Neural progenitor cell (in vitro differentiated cells): ENCODE results near the gene FBXL20. TPM values are rescaled to one million over a fixed set of nuclear protein-coding genes. Genes with fewer than 3 reads are reported as not detected.
"Not testable (repeated sequence)": the region's sequence is repeated elsewhere in the genome, so short reads cannot be mapped to it uniquely, and the experiment has no call there.

Experiments
- DNase-seq: peaks from one replicate; pipeline ENCODE4 v3.0.0-alpha.2; 2016; ENCODE audit warnings: low spot score
- H2AFZ ChIP-seq: fragments of 200-600 bp; sonication (generic); replicated peaks from 2 replicates; pipeline ENCODE4 v1.6.1; 2016; ENCODE audit warnings: antibody characterized with exemption
- H3F3A ChIP-seq: fragments of 200-600 bp; sonication (generic); 2 replicates; pipeline ENCODE4 v1.6.1; 2016; ENCODE audit warnings: antibody characterized with exemption, low read depth
- H3K27ac ChIP-seq: fragments of 200-600 bp; sonication (generic); 2 replicates; pipeline ENCODE4 v1.5.1; 2016; ENCODE audit warnings: mild to moderate bottlenecking
- H3K27me3 ChIP-seq: fragments of 200-600 bp; sonication (generic); 2 replicates; pipeline ENCODE4 v1.6.1; 2016; ENCODE audit warnings: mild to moderate bottlenecking, moderate library complexity
- H3K36me3 ChIP-seq: fragments of 200-600 bp; sonication (generic); 2 replicates; pipeline ENCODE4 v1.5.1; 2016
- H3K4me1 ChIP-seq: fragments of 200-600 bp; sonication (generic); 2 replicates; pipeline ENCODE4 v1.6.1; 2016; ENCODE audit warnings: mixed run types
- H3K4me2 ChIP-seq: fragments of 200-600 bp; sonication (generic); 2 replicates; pipeline ENCODE4 v1.6.1; 2016
- H3K4me3 ChIP-seq: fragments of 200-600 bp; sonication (generic); 2 replicates; pipeline ENCODE4 v1.5.1; 2016
- H3K79me2 ChIP-seq: fragments of 200-600 bp; sonication (generic); 2 replicates; pipeline ENCODE4 v1.6.1; 2016; ENCODE audit warnings: low read depth
- H3K9ac ChIP-seq: fragments of 200-600 bp; sonication (generic); 2 replicates; pipeline ENCODE4 v1.6.1; 2016
- H3K9me3 ChIP-seq: fragments of 200-600 bp; sonication (generic); 2 replicates; pipeline ENCODE4 v1.5.1; 2016; ENCODE audit warnings: low read depth
- H4K20me1 ChIP-seq: fragments of 200-600 bp; sonication (generic); 2 replicates; pipeline ENCODE4 v1.6.1; 2016; ENCODE audit warnings: low read depth
- H3K27ac Mint-ChIP-seq: 3 replicates; pipeline ENCODE4 v1.8.0; 2021; ENCODE audit warnings: mixed read lengths
- H3K27me3 Mint-ChIP-seq: 2 replicates; pipeline ENCODE4 v1.8.0; 2022; ENCODE audit warnings: low read depth, mild to moderate bottlenecking, inconsistent platforms, moderate library complexity, mixed read lengths; ENCODE audit not compliant: insufficient read depth
- H3K36me3 Mint-ChIP-seq: 3 replicates; pipeline ENCODE4 v1.8.0; 2021; ENCODE audit warnings: mixed read lengths
- H3K4me1 Mint-ChIP-seq: 3 replicates; pipeline ENCODE4 v1.8.0; 2021; ENCODE audit warnings: mixed read lengths
- H3K4me3 Mint-ChIP-seq: 3 replicates; pipeline ENCODE4 v1.8.0; 2021; ENCODE audit warnings: mild to moderate bottlenecking, moderate library complexity, mixed read lengths
- H3K9me3 Mint-ChIP-seq: 3 replicates; pipeline ENCODE4 v1.8.0; 2020; ENCODE audit warnings: mixed read lengths
- CTCF ChIP-seq: fragments of 200-600 bp; sonication (generic); IDR thresholded peaks from 2 replicates; pipeline ENCODE4 v1.5.1; 2017; ENCODE audit warnings: antibody characterized with exemption, mild to moderate bottlenecking
- EZH2 ChIP-seq: fragments of 200-600 bp; sonication (generic); IDR thresholded peaks from 2 replicates; pipeline ENCODE4 v1.6.1; 2017; ENCODE audit warnings: antibody characterized with exemption, mild to moderate bottlenecking, moderate library complexity
- EZH2phosphoT487 ChIP-seq: fragments of 200-600 bp; sonication (generic); IDR thresholded peaks from 2 replicates; pipeline ENCODE4 v1.6.1; 2017; ENCODE audit warnings: antibody characterized with exemption
- total RNA-seq: library from RNA; depleted of rRNA; stranded (reverse); fragments of >200 nt; gene quantifications from 2 replicates; pipeline ENCODE4 v1.2.3, GENCODE V29; 2015; ENCODE audit warnings: low replicate concordance

Gene FBXL20
- total RNA-seq, 1 donor from 2014 or later = 19.9 TPM

GRCh38 chr17:39306509-39307212 lies 94.8 kb downstream of the FBXL20 start:
- no peaks in the 10 kb centered on the region for H3K36me3 ChIP-seq

GRCh38 chr17:39305978-39306377 lies 95.4 kb downstream of the FBXL20 start:
- no peak overlapping the region for H3K4me3 Mint-ChIP-seq
- H3K9me3 Mint-ChIP-seq = no peaks in the 10 kb centered on the region
- no peaks in the 10 kb centered on the region for H3K79me2 ChIP-seq
- H3K27me3 ChIP-seq = no peaks in the 10 kb centered on the region
- H3K27me3 Mint-ChIP-seq = peaks cover 2% of the 10 kb centered on the region
- no peak overlapping the region for H3K27ac ChIP-seq
- H3K36me3 ChIP-seq = no peaks in the 10 kb centered on the region
- H3K9ac ChIP-seq = no peak overlapping the region
- no peak overlapping the region for H3K27ac Mint-ChIP-seq
- H3K4me3 ChIP-seq = no peak overlapping the region
- no peak overlapping the region for H2AFZ ChIP-seq
- H3K4me1 Mint-ChIP-seq = peaks cover 6% of the 10 kb centered on the region
- H3F3A ChIP-seq = peaks cover 3% of the 10 kb centered on the region
- TF ChIP-seq EZH2phosphoT487 (no peak), EZH2 (no peak)
- peaks cover 10% of the 10 kb centered on the region for H3K36me3 Mint-ChIP-seq
- DNase-seq = peak; percentile 29
- H3K9me3 ChIP-seq = no peaks in the 10 kb centered on the region
- H3K4me1 ChIP-seq = peaks cover 4% of the 10 kb centered on the region
- H3K4me2 ChIP-seq = no peak overlapping the region
- H4K20me1 ChIP-seq = no peaks in the 10 kb centered on the region

More at GRCh38 chr17:39306509-39307212, 94.8 kb downstream of the FBXL20 start:
- H3K9me3 ChIP-seq = no peaks in the 10 kb centered on the region
- no peaks in the 10 kb centered on the region for H4K20me1 ChIP-seq
- H3K79me2 ChIP-seq = no peaks in the 10 kb centered on the region
- no peak overlapping the region for H3K9ac ChIP-seq
- Mint-ChIP-seq H3K4me1 (peaks cover 6% of the 10 kb centered on the region), H3K9me3 (no peaks in the 10 kb centered on the region), H3K27ac (peak overlapping the region; percentile 7), H3K36me3 (peaks cover 10% of the 10 kb centered on the region), H3K27me3 (peaks cover 2% of the 10 kb centered on the region), H3K4me3 (no peak overlapping the region)
- no peaks in the 10 kb centered on the region for H3K27me3 ChIP-seq
- H3K4me2 ChIP-seq = no peak overlapping the region
- H2AFZ ChIP-seq = no peak overlapping the region
- H3K4me1 ChIP-seq = peaks cover 4% of the 10 kb centered on the region
- H3K27ac ChIP-seq = no peak overlapping the region
- peaks cover 3% of the 10 kb centered on the region for H3F3A ChIP-seq
- TF ChIP-seq CTCF (no peak), EZH2 (no peak), EZH2phosphoT487 (no peak)
- DNase-seq = no peak
- no peak overlapping the region for H3K4me3 ChIP-seq

GRCh38 chr17:39304188-39304587 lies 97.2 kb downstream of the FBXL20 start:
- H3K4me1 Mint-ChIP-seq = peaks cover 6% of the 10 kb centered on the region
- peaks cover 3% of the 10 kb centered on the region for H3F3A ChIP-seq
- no peaks in the 10 kb centered on the region for H3K27me3 ChIP-seq
- H3K27ac ChIP-seq = no peak overlapping the region
- H3K9ac ChIP-seq = no peak overlapping the region
- H3K9me3 Mint-ChIP-seq = no peaks in the 10 kb centered on the region
- TF ChIP-seq CTCF = no peak
- no peak for TF ChIP-seq EZH2phosphoT487
- no peak for TF ChIP-seq EZH2
- no peak overlapping the region for H3K4me3 ChIP-seq
- no peak overlapping the region for H2AFZ ChIP-seq
- peaks cover 4% of the 10 kb centered on the region for H3K4me1 ChIP-seq
- no peak overlapping the region for H3K27ac Mint-ChIP-seq
- H3K79me2 ChIP-seq = no peaks in the 10 kb centered on the region
- H3K4me3 Mint-ChIP-seq = no peak overlapping the region
- H3K9me3 ChIP-seq = no peaks in the 10 kb centered on the region
- DNase-seq = no peak
- no peaks in the 10 kb centered on the region for H4K20me1 ChIP-seq
- H3K27me3 Mint-ChIP-seq = peaks cover 2% of the 10 kb centered on the region
- H3K36me3 ChIP-seq = no peaks in the 10 kb centered on the region
- H3K4me2 ChIP-seq = no peak overlapping the region
- peaks cover 18% of the 10 kb centered on the region for H3K36me3 Mint-ChIP-seq

- Histone ChIP-seq H3K4me1 (no peaks in the 10 kb centered on the region), H3K4me2 (no peak overlapping the region), H3K36me3 (peaks cover 3% of the 10 kb centered on the region), H3K9me3 (no peaks in the 10 kb centered on the region), H2AFZ (no peak overlapping the region), H3K4me3 (no peak overlapping the region), H3K79me2 (no peaks in the 10 kb centered on the region), H3F3A (no peaks in the 10 kb centered on the region), H3K27me3 (no peaks in the 10 kb centered on the region), H4K20me1 (no peaks in the 10 kb centered on the region), H3K27ac (no peak overlapping the region), H3K9ac (no peak overlapping the region)
- Mint-ChIP-seq H3K9me3 (no peaks in the 10 kb centered on the region), H3K4me1 (no peaks in the 10 kb centered on the region), H3K4me3 (no peak overlapping the region), H3K36me3 (peaks cover 11% of the 10 kb centered on the region), H3K27me3 (peaks cover 4% of the 10 kb centered on the region), H3K27ac (no peak overlapping the region)
- no peak for DNase-seq
- TF ChIP-seq EZH2 (no peak), EZH2phosphoT487 (no peak), CTCF (no peak)
These were observed 107.4 kb downstream of the FBXL20 start for GRCh38 chr17:39294060-39294459.

- H3K4me3 Mint-ChIP-seq, H3K79me2 ChIP-seq, H3K4me1 ChIP-seq, H3K27ac Mint-ChIP-seq, H3K9me3 ChIP-seq, H3K36me3 ChIP-seq, H3K4me2 ChIP-seq, H3K9ac ChIP-seq, H3K9me3 Mint-ChIP-seq, H4K20me1 ChIP-seq, H3K4me1 Mint-ChIP-seq, H3F3A ChIP-seq, H3K4me3 ChIP-seq, DNase-seq, H3K27me3 Mint-ChIP-seq, H3K27me3 ChIP-seq, H3K27ac ChIP-seq, H3K36me3 Mint-ChIP-seq, H2AFZ ChIP-seq: not testable (repeated sequence)
These were observed 108.9 kb downstream of the FBXL20 start for GRCh38 chr17:39292546-39292945.
